K562 (cell line): ENCODE results near the gene TRNP1. TPM values are rescaled to one million over a fixed set of nuclear protein-coding genes. Genes with fewer than 3 reads are reported as not detected.
A peak's percentile ranks its signal among the peaks of the same experiment; 100 is the strongest.

Experiments
- BRD9 ChIP-seq: fragments of 450-650 bp; IDR thresholded peaks from 2 replicates; pipeline ENCODE4 v1.6.1; 2018; ENCODE audit warnings: low read depth; ENCODE audit not compliant: partially characterized antibody
- BRF1 ChIP-seq: IDR thresholded peaks from 3 replicates; pipeline ENCODE4 v1.6.1; 2011; ENCODE audit warnings: borderline replicate concordance, mild to moderate bottlenecking; ENCODE audit not compliant: insufficient read length; ENCODE audit errors: extremely low read depth
- GMEB1 ChIP-seq: fragments of 250-450 bp; sonication (Bioruptor Pico); IDR thresholded peaks from 2 replicates; pipeline ENCODE4 v1.4.0; 2020; ENCODE audit warnings: mild to moderate bottlenecking
- GTF2F1 ChIP-seq: IDR thresholded peaks from 2 replicates; pipeline ENCODE4 v1.6.1; 2011; ENCODE audit warnings: low read depth, low read length, improper control_type of control experiment
- IRF2 ChIP-seq: sonication (generic); formaldehyde crosslinking; IDR thresholded peaks from 2 replicates; pipeline ENCODE4 v1.8.1; 2022; ENCODE audit warnings: mild to moderate bottlenecking, missing genetic modification reagents
- MCM5 ChIP-seq: fragments of 450-650 bp; IDR thresholded peaks from 2 replicates; pipeline ENCODE4 v1.6.1; 2016; ENCODE audit warnings: low read depth
- NFXL1 ChIP-seq: fragments of 450-650 bp; formaldehyde crosslinking; IDR thresholded peaks from 2 replicates; pipeline ENCODE4 v1.4.0; 2021; ENCODE audit warnings: mild to moderate bottlenecking
- NR2C1 ChIP-seq, 2 experiments: fragments of 450-650 bp; IDR thresholded peaks; 2 replicates each; pipeline ENCODE4 v1.6.1; 2017; ENCODE audit warnings: mild to moderate bottlenecking in 2 of 2, antibody characterized with exemption in 1 of 2, inconsistent platforms in 1 of 2, missing compliant biosample characterization in 1 of 2, missing genetic modification characterization in 1 of 2
- PCBP1 ChIP-seq: fragments of 200-400 bp; formaldehyde crosslinking; IDR thresholded peaks from 2 replicates; pipeline ENCODE4 v1.6.1; 2018; ENCODE audit warnings: mild to moderate bottlenecking, low read depth, low read length; ENCODE audit not compliant: poor library complexity, severe bottlenecking
- PHF21A ChIP-seq: fragments of 450-650 bp; IDR thresholded peaks from 2 replicates; pipeline ENCODE4 v1.6.1; 2017; ENCODE audit warnings: low read depth, borderline replicate concordance
- RBFOX2 ChIP-seq: fragments of 200-400 bp; formaldehyde crosslinking; IDR thresholded peaks from 2 replicates; pipeline ENCODE4 v1.6.1; 2017; ENCODE audit warnings: low read depth, mild to moderate bottlenecking, low read length, moderate library complexity
- RBM39 ChIP-seq: fragments of 200-400 bp; formaldehyde crosslinking; optimal IDR thresholded peaks from 2 replicates; pipeline ENCODE3; 2018; ENCODE audit warnings: low read depth, low read length
- SNIP1 ChIP-seq: fragments of 450-650 bp; IDR thresholded peaks from 2 replicates; pipeline ENCODE4 v1.7.1; 2017; ENCODE audit warnings: low read depth, mild to moderate bottlenecking
- TAF1 ChIP-seq: IDR thresholded peaks from 2 replicates; pipeline ENCODE4 v1.6.1; 2011; ENCODE audit warnings: mild to moderate bottlenecking, low read length, moderate library complexity; ENCODE audit not compliant: insufficient read depth, control insufficient read depth, severe bottlenecking; ENCODE audit errors: extremely low read depth
- TSHZ1 ChIP-seq: fragments of 250-450 bp; sonication (Bioruptor Pico); IDR thresholded peaks from 2 replicates; pipeline ENCODE4 v1.4.0; 2020; ENCODE audit warnings: mild to moderate bottlenecking, moderate library complexity
- ZHX1 ChIP-seq: fragments of 150-350 bp; conservative IDR thresholded peaks from 2 replicates; pipeline ENCODE4 v1.6.1; 2014; ENCODE audit warnings: low read length
- ZNF124 ChIP-seq: sonication (generic); formaldehyde crosslinking; IDR thresholded peaks from 2 replicates; pipeline ENCODE4 v1.8.1; 2022; ENCODE audit warnings: missing genetic modification reagents
- ZNF586 ChIP-seq: fragments of 450-650 bp; formaldehyde crosslinking; conservative IDR thresholded peaks from 2 replicates; pipeline ENCODE4 v1.4.0; 2020; ENCODE audit warnings: mild to moderate bottlenecking, moderate library complexity
- ZNF589 ChIP-seq: fragments of 200-800 bp; sonication (Bioruptor generic); IDR thresholded peaks from 2 replicates; pipeline ENCODE4 v1.6.1; 2016; ENCODE audit warnings: low read depth, missing genetic modification characterization, missing compliant biosample characterization
- ZNF696 ChIP-seq: fragments of 250-450 bp; sonication (Bioruptor Pico); conservative IDR thresholded peaks from 2 replicates; pipeline ENCODE4 v1.4.0; 2020; ENCODE audit warnings: mild to moderate bottlenecking, moderate library complexity
- polyA plus RNA-seq, 8 experiments: library from polyadenylated mRNA; depleted of rRNA in 4 of 8; stranded (reverse) in 5 of 8; unstranded in 3 of 8; fragments of >200 nt; fragmentation: Nextera tagmentation in 2 of 8; fragmentation: Illumina TruSeq in 1 of 8; extraction: Ambion mirVana in 2 of 8; extraction: Trizol in 1 of 8; gene quantifications; 2 replicates each; pipeline versions ENCODE4 v1.2.1 to v1.2.3, GENCODE V29; 2011 to 2014; ENCODE audit warnings: inconsistent platforms in 1 of 8, missing spikeins in 1 of 8
- total RNA-seq, 7 experiments: library from RNA; depleted of rRNA in 6 of 7; stranded (reverse); fragments of >200 nt in 6 of 7; fragmentation: Illumina TruSeq in 2 of 7; extraction: Trizol in 2 of 7; gene quantifications; 2 replicates each; pipeline versions ENCODE4 v1.2.1 to v1.2.3, GENCODE V29; 2011 to 2021; ENCODE audit warnings: low replicate concordance in 1 of 7

The TRNP1 gene
- total and polyA plus RNA-seq, 9 of the 15 experiments (the other 6 are each of a cell fraction or from before 2014, with no cell fraction given): 0.03 to 1.3 (median 0.95) TPM

DNA sequence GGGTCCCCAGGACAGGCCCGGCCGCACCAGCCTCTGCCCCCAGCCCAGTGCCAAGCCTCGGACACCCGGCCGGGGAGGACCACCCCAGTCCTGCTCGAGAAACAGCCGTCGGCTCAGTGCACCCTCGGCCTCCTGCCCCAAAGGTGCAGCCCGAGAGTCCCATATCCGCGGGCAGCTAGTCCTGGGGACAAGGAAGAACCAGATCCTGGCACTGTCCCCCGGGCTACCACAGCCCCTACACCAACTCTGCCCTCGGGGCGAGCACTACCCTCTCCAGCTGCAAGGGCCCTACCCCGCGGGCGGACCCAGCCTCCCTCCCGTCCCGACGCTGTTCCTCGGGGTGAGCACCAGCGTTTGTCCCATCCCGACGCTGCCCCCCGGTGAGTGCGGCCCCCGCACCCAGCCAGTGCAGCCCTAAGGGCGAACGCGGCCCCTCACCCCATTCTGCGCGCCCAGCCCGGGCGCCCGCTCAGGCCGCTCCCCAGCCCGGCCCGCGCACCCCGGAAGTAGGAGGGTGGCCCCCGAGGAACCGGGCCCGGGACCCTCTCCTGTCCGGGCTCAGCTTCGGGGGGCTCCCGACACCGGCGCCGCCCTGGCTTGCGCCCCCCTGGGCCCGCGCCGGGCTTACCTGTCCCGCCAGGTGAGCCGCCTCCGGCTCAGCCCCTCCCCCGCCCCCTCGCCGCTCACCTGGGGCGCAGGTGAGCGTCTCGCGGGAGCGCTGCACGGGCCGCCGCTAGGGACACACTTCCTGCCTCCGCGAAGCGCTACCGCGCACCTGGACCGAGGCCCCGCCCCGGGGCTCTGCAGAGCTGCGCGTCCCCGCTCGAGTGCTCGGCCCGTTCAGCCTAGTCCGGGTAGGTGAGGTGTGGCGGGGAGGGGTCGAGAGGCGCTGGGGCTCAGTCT lies 33.5 kb upstream of the TRNP1 start, which contains the start of gene KDF1 (continued):
- TF ChIP-seq ZNF696 (CRISPR knock-in tag): no peak
- no peak for TF ChIP-seq NFXL1
- TF ChIP-seq BRD9: no peak
- no peak for TF ChIP-seq ZHX1
- TF ChIP-seq NR2C1 (IDR thresholded peaks at IDR 0.05): no peak
- TF ChIP-seq NR2C1 (tag; IDR thresholded peaks at IDR 0.05): no peak
- TF ChIP-seq TSHZ1: no peak
- TF ChIP-seq GMEB1 (CRISPR knock-in tag): no peak
- TF ChIP-seq GTF2F1: no peak
- no peak for TF ChIP-seq RBM39
- no peak for TF ChIP-seq MCM5
- no peak for TF ChIP-seq ZNF586 (CRISPR knock-in tag)
- peak; percentile 81 for TF ChIP-seq PCBP1
- no peak for TF ChIP-seq PHF21A
- no peak for TF ChIP-seq ZNF589 (CRISPR knock-in tag)
- TF ChIP-seq IRF2 (CRISPR knock-in tag): no peak
- TF ChIP-seq BRF1: no peak
- no peak for TF ChIP-seq ZNF124
- TF ChIP-seq SNIP1: no peak
- no peak for TF ChIP-seq TAF1
- TF ChIP-seq RBFOX2: peak; percentile 63
